Stimulated activated naive CD4-positive, alpha-beta T cell (primary cell): ENCODE measurements around the gene MMP14.
A peak's percentile ranks its signal among the peaks of the same experiment; 100 is the strongest.
"Not testable (repeated sequence)": the region's sequence is repeated elsewhere in the genome, so short reads cannot be mapped to it uniquely, and the experiment has no call there.

Experiments used
- DNase-seq, 6 experiments: peaks; one replicate each; lab custom pipeline; 2025; lab: John Stamatoyannopoulos, UW

The MMP14 gene

DNA sequence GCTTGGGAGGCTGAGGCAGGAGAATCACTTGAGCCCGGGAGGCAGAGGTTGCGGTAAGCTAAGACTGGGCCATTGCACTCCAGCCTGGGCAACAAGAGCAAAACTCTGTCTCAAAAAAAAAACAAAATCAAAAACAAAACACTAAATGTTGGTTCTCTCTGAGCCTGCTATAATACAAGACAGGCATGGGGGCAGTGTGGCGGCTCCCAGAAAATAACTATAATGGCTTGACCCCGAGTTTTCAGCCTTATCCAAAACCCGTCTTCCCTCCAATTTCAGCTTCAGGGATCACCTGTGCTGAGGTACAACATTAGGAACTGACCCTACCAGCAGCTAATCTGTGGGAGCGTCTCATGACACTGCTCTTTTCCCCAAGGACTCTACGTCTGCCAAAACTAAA lies 22.0 kb upstream of the MMP14 start:
- DNase-seq = no peak

DNA sequence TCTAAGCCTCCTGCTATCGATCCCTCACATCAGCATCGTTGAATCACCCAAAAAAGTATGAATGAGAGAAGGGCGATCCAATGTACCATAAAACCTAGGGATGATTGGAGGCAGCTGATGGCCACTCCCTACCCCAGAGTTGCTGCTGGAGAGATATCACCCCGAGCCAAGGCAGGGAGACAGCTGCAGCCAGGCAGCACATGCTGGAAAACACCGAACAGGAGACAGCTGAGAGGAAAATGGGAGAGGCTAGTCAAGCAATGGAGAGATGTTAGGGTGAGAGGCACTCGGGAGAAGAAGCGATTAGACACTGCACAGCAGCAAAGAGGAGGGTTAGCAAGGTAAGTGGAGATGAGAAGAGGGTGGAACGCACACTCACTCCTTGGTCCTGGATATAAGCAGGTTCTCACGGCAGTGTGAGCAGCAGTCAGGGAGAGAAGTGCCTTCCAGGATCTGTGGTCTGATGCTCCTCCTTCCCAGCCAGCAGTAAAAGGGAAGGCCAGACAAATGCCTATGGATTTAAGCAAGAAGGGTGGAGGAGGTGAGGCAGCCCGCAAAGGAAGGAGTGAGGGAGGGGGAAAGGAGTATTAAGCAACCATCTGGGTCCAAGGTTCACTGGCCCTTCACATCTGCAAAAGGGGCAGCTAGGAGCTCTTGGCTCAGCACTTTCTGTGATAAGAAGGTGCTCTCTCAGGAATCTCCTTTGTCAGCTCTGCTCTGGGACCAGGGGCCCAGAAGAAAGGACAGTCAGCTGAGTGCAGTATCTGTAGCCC lies 21.3 kb upstream of the MMP14 start, which contains the start of gene SLC7A7:
Gene SLC7A7 (minus strand): TSS at position 495 of the 773 bp plus-strand sequence. CDS start 2,037 bp downstream, outside the sequence.
- DNase-seq = no peak

DNA sequence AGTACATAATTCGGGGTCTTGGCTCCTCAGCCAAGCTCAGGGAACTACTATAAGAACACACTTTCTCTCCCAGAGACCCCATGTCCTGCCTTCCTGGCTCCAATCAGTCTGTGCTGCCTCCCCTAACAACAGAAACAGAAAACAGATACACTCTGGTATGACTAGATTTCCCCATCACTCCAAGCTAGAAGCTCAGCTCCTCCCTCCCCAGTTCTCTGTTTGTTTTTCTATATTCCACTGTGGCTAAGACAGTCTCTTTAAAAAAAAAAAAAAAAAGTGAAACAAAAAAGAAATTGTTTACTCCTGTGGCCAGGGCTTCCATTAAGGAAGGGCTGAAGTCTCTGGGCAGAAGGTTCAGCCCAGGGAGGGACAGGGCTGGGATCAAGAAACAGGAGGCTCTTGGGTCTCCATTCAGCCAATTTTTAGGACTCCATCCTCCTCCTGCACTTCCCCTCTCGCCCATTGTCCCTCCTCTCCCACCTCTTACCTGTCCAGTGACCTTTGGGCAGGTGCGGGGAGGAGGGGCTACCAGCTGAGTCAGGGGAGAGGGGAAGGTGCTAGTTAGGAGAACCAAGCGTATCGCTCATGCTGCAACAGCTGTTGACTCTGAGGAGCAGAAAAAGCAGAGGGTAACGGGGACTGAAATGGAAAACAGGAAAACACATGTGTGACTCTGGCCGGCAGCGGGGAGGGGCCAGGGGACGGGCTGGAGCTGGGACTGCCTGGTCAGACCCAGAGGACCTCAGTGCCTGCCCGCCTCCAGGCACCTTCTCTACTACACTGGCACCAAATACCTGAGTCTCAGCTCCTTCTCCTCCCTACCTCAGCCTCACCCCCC lies 17.0 kb upstream of the MMP14 start:
- no peak for DNase-seq

DNA sequence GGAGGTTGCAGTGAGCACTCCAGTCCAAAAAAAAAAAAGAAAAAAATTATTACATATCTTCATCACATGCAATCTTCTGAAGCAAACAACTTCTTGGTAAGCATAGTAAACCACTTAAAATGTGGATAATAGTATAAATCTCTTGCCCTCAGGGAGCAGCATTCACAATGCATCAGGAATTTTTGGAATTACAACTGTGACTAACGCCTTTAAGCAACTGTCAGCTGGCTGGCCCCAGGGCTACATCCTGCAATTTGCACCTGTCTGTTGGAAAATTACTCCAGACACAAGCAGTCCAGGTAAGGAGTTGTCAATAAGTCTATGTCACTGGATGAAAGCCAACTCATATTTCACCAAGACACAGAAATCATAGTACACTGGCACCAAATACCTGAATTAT lies 15.7 kb upstream of the MMP14 start:
- no peak for DNase-seq

DNA sequence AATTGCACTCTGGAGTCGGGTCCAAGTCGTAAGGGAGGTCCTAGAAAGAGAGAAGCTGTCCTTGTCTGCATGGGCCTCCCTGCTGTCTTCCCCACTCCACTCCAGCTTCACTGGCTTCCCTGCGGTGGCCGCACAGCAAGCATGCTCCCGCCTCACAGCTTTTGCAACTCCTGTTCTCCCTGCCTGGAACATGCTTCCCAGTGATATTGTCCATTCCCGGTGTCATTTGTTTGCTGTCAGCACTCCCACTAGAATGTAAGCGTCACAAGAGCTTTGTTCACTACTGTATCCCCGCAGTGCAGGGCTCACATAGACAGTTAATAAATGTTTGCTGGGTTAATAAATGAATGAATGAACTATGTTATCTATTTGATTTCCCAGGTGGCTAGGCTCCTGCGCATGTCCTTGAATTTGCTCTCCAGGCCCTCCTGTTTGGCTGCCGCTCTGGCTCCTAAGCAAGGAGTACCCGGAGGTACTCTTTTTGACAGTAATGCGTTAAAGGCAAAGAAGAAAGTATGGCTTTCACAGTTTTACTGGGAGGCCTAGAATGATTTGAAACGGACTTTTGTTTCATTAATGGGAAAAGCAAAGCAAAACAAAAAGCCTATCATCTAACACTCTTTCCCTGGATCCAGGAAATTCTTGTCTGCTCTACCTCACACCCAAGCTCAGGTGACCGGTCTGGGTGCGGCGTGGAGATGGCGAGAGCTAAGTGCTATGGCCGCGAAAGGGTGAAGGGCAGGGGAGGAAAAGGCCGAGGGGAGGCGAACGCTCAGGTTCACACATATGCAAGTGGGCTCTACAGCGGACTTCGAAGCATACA lies 15.0 kb upstream of the MMP14 start:
- no peak for DNase-seq

DNA sequence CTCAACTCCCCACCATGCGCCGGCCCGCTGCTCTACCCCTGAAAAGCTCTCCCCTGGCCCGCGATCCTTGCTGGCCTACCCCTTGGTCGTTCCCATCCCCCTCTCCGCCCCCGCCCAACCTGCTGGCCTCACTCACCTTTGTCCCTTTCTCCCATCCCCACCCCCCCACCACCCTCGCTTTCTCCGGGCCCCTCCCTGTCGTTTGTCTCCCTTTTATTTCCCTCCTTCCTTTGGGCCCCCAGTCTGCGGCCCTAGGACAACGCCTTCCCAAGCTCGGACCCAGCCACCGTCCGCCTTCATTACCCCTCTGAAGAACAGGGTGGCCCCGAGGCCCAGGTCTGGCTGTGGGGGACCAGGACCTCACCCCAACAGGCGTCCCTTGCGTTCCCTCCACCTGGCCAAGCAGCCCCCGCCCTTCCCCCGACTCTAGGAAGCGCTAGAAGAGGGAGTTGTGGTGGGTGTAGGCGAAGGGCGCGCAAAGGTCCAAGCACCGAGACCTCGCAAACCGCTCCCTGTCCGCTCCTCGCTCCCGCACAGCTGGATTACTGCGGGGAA lies 14.3 kb upstream of the MMP14 start:
- no peak for DNase-seq

DNA sequence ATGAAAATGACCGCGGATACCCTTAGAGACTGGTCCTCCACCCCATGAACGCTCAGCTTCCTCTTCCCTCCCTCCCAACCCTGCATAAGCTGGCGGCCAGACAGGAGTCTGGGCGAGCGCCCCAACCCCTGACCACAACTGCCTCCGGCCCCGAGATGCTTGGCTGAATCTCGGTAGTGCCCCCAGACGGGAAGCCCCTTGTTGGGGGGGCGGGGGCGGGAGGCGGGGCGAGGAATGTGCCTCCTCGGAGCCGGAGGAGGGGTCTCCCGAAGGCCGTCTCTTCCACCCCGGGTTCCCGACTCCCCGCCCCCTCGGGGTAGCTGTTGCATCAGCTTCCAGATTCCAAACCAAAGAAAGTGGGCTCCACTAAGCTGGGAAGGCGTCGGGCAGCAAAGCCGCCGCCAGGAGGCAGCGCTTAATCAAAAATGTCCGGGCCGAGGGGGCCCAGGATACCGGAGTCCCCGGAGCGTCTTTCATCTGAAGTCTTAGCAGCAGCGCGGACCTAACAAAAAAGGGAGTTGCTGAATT lies 13.8 kb upstream of the MMP14 start:
- peak; percentile 42 to 69 (median 58) for DNase-seq

DNA sequence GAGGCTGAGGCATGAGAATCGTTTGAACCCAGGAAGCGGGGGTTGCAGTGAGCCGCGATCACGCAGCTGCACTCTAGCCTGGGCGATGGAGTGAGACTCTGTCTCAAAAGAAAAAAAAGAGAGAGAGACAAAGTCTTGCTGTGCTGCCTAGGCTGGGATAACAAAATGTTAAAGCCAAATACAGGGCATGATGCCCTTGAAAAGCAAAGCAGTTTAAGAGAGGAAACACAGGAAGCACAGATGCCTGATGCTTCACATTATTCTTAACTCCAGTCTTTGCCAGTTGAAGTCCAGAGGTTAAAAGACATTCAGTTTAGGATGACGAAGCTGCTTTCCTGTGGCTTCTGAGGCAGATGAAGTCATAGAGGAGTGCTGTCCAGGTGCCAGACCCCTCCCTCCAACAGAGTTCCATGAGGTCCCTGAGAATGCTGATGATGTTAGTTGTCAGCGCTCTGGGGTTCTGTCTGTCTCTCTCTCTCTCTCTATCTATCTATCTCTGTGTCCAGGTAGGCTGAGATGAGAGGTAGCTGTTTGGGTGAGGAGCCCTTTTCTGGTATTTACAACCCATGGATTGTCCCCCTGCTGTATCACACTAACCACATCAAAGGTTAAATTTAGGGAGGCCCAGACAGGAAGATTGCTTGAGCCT lies 11.6 kb upstream of the MMP14 start:
- DNase-seq = peak in 2 of 6 experiments; percentile 8 to 27

DNA sequence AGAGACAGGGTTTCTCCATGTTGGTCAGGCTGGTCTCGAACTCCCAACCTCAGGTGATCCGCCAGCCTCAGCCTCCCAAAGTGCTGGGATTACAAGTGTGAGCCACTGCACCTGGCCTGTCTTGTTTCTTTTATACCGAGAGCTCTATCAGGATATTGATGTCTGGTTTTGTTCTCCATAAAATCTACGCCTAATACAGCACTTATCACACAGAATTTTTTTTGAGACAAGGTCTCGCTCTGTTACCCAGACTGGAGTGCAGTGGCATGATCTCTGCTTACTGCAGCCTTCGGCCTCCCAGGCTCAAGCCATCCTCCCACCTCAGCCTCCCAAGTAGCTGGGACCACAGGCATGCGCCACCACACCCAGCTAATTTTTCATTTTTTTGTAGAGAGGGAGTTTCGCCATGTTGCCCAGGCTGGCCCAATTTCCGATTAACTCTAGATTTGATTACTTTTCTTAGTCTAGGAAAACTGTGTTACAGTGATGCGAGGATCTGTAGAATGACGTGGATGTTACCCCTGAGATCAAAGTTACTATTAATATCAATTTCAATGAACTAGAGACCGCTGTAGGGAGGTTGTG lies 7.2 kb upstream of the MMP14 start:
- DNase-seq = not testable (repeated sequence)

DNA sequence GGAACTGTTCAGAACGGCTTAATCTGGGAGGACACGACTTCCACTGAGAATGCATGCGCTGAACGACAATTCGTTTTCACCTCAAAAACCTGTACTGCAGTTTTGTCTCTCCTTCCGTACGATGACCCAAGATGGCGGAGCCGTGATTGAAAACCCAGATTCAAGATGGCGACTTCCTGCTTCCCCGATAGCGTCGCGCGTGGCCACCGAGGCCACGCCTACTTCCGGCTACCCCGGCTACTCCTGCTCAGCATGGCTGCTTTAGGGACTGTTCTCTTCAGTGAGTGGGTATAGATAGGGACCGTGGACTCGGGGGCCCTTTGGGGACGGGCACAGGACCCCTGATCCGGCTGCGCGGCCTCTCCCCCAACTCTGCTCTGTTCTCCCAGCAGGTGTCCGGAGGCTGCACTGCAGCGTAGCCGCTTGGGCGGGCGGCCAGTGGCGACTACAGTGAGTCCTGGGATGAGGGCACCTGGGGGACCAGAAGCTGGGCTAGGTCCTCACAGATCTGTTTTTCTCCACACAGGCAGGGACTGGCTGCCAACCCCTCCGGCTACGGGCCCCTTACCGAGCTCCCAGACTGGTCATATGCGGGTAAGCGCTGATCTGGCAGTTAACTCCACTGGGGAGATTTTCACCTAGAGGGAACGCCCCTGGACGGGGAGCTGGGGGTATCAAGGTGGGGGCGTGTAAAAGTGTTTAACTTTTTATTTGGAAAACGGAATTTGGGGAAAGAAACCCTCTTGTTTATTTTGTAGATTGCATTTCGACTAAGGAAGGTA lies 6.5 kb upstream of the MMP14 start, which contains the start of gene MRPL52:
Gene MRPL52 (plus strand): TSS at position 227 of the 782 bp plus-strand sequence. CDS start 26 bp downstream, at position 253.
- DNase-seq = peak; percentile 78 to 92 (median 86)

DNA sequence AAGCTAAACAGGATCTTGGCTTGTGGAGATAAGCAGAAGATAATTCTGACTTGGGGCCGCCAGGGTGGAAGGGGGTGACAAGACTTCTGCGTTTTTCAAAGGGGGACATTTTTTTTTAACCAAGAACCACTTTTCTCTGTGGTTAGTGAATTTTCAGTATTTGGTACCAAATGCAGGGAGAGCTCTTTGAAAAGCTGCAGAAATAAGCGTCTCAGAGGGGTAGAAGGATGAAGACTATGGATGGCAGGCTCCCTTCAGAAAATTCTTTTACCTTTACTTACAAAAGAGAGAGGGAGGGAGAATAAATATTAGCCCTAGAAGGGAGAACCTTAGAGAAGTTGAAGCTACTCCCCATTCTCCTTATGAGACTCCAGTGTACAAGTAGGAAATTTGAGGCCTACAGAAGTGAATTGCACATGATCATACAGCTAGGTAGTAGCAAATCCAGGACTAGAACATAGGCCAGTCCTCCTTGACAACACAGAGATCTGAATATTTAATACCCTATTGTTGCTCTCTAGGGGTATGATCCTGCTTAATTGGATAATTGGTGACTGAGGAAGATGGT lies 5.9 kb upstream of the MMP14 start:
- peak in 1 of 6 experiments; percentile 24 for DNase-seq

DNA sequence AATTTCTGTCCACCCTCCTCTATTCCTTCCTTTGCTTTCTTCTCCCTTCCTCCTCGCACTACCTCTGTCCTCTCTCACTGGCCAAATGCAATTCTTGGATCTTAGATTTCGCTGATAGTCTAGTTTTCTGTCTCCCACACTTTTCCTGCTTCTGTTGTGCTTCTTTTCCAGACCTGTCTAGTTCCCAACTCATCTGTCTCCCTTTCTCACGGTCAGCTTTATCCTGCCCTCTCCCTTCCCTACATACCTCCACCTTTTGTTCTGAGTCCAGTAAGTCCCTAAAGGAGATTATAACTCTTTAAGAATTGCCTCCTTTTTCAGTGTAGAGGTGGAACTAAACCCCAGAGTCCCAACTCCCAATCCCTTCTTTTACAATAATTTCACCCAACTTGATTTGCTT lies 880 bp upstream of the MMP14 start:
- peak in 1 of 6 experiments; percentile 4 for DNase-seq

DNA sequence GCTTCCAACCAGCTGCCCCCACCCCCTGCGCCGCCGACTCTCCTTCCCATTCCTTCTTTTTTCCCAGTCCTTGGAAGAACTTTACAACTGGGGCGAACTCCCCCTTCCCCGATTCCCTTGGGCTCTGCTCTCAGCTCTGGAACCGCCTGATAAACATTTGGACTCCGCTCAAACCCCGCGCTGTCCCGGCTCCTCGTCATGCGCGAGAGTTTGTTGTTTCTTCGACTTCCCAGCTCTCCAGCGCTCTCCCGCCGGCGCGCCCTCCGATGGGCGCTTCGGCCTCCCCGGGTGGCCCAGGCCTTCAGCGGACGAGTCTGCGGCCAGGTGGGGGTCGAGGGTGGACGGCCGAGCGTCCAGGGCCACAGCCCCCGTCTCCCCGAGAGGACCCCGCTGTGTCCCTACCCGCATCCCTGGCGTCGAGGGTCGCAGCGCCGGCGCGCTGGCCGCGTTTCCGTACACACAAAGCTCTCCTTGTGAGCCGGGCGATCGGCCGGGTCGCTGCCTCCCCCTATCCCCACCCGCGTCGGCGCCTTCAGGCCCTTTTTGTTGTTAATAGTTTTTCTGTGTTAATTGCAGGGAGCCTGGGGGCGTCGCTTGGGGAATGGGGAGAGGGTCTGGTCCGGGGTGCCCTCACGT lies 847 bp downstream of the MMP14 start:
- peak in 3 of 6 experiments; percentile 34 to 59 (median 34) for DNase-seq

DNA sequence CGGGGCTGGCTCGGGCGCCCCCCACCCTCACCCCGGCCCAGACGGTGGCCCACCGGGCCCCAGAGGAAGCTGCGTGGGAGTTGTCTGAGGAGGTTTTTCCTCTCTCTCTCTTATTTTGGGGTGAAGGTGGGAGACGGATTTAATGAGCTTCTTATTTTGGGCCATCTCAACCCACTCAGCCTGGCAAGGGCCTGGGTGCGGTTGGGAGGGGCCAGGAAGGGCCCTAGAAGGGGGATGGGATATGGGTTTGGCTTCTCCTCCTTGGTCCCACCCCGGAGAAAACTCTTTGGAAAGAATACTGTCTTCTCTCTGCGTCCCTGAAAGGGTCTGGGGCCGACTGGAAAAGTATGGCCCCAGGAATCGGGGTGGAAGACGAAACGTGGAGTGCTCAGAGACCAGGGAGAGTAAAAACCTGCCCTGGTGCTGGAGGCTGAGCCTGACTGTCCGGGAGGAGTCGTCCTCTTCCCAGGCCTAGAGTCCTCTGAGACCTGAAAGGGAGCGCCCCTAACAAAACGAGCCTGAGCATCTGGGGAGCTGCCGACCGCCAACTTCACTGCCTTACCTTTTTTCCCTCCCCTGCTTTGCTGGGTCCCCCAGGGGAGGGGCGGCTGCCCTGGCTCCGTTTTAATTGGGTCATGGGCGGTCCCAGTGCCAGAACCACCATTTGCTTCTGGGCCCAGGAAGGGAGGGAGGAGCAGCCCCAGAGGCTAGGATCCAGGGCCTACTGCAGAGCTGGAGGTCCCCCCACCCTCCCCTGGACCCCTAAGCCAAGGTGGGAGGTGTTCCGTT lies 1.6 kb downstream of the MMP14 start:
- DNase-seq = no peak

DNA sequence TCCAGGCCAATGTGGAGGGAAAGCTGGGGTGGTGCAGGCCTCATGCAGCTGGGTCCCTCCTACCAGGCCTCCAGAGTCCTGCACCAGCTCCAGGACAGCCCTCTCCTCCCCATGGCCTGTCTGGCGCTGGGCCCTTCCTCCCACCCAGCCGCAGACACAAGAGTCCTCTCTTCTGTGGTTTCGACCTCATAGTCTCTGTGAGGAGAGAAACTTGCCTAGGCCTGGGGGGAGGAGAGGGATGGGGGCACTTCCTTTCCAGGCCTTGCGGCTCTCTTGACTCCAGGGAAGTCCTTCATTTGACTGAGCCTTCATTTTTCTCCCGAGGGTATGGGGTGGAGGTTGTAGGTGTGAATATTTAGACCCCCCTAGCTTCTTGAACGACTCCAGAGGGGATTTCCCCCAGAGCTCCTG lies 2.3 kb downstream of the MMP14 start:
- no peak for DNase-seq

DNA sequence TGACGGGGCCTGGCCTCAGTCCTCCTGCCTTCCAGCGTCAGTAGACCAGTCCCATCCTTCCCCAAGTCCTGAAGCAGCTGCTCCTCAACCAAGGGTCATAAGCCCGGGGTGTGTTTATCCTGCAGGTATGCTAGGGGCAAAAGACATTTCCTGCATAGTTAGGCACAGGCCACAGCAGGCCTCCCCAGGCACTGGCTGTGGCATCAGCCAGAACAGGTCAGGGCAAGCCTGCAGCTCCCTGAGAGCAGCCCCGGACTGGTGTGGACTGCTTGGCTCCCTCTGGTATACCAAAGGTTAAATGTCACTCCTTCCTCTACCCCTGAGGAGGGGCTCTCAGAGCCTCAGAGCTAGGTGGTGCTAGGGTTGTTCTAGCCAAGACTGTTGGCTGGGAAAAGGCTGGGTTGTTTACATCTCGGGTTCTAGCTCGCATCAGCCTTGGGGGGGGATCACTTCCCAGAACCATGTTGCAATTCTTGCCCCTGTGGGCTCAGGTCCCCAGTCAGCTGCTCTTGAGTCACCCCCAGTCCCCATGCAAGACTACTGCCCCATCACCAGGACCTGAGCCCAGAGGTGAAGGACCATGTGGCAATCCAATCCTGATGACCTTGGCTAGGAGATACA lies 2.9 kb downstream of the MMP14 start:
- DNase-seq = no peak

DNA sequence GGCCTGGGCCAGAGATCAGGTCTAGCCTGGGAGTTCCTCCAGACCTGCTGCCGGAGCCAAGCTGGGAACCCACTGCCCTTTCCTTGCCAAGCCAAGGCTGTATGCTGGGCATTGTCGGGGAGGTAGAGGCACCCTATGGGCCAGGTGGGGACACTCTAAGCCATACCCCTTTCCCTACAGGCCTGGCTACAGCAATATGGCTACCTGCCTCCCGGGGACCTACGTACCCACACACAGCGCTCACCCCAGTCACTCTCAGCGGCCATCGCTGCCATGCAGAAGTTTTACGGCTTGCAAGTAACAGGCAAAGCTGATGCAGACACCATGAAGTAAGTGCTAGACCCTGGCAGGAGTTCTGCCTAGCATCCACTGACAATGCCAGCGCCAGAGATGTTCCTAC lies 4.9 kb downstream of the MMP14 start:
- DNase-seq = no peak

DNA sequence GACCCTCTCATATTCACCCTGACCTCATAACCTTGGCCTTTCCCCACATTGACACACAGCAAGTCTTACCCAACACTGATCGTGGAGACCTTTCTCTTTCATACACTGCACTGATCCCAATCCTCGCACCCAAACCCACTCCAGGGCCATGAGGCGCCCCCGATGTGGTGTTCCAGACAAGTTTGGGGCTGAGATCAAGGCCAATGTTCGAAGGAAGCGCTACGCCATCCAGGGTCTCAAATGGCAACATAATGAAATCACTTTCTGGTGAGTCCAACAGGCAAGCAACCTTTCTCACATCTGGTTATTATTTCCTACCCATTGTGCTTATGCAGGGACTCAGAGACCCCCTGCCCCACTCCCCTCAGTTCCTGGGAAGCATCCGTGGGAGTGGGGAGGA lies 5.4 kb downstream of the MMP14 start:
- no peak for DNase-seq
